ENCODE results near the gene DNMT1.

DNMT1 gene

DNA sequence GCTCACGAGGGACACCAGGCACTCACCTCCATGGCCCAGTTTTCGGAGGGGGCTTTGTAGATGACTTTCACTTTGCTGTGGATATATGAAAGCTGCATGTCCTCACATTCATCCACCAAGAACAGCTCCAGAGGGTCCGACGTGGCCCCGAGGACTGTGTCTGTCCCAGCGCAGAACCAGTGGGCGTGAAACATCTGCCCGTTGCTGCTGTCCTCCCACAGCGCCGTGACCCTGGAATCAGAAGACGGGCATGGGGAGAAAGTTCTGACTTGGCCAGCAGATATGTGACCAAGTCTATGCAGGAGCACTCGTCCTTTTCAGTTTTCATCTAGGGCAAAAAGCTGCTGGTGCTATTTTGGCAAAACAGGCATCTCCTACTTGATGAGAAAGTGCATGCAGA, 45.3 kb downstream of the DNMT1 start:
- TF ChIP-seq CEBPB (IDR thresholded peaks at IDR 0.05) = no peak
- no peak for TF ChIP-seq RAD21 (IDR thresholded peaks at IDR 0.05; ENCODE audit: low read depth)
- TF ChIP-seq, protein P1, sequence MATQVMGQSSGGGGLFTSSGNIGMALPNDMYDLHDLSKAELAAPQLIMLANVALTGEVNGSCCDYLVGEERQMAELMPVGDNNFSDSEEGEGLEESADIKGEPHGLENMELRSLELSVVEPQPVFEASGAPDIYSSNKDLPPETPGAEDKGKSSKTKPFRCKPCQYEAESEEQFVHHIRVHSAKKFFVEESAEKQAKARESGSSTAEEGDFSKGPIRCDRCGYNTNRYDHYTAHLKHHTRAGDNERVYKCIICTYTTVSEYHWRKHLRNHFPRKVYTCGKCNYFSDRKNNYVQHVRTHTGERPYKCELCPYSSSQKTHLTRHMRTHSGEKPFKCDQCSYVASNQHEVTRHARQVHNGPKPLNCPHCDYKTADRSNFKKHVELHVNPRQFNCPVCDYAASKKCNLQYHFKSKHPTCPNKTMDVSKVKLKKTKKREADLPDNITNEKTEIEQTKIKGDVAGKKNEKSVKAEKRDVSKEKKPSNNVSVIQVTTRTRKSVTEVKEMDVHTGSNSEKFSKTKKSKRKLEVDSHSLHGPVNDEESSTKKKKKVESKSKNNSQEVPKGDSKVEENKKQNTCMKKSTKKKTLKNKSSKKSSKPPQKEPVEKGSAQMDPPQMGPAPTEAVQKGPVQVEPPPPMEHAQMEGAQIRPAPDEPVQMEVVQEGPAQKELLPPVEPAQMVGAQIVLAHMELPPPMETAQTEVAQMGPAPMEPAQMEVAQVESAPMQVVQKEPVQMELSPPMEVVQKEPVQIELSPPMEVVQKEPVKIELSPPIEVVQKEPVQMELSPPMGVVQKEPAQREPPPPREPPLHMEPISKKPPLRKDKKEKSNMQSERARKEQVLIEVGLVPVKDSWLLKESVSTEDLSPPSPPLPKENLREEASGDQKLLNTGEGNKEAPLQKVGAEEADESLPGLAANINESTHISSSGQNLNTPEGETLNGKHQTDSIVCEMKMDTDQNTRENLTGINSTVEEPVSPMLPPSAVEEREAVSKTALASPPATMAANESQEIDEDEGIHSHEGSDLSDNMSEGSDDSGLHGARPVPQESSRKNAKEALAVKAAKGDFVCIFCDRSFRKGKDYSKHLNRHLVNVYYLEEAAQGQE (IDR thresholded peaks at IDR 0.05; ENCODE audit: low read depth) = no peak
- TF ChIP-seq, protein P2, sequence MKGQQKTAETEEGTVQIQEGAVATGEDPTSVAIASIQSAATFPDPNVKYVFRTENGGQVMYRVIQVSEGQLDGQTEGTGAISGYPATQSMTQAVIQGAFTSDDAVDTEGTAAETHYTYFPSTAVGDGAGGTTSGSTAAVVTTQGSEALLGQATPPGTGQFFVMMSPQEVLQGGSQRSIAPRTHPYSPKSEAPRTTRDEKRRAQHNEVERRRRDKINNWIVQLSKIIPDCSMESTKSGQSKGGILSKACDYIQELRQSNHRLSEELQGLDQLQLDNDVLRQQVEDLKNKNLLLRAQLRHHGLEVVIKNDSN (IDR thresholded peaks at IDR 0.05) = no peak
- TF ChIP-seq FOXM1 (IDR thresholded peaks at IDR 0.05; ENCODE audit: borderline replicate concordance, low read depth) = no peak

DNA sequence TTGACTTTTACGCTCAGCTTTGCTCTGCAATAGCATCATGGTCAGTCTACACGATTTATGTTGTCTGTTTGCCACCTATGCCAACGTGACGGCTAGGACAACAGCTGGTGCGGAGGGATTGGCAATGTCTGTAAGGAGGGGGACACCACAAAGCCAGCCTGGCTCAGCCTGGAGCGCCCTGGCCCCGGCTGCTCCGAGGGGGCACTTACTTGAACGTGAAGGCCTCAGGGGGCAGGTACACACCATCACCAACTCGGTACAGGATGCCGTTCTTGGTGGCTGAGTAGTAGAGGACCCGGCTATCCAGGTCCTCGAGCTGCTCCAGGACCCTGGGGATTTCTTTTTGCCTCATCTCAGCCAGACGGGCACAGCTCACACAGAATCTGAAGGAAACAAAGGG, 48.6 kb downstream of the DNMT1 start:
- TF ChIP-seq TAF1 (IDR thresholded peaks at IDR 0.05; ENCODE audit: low read depth) (no peak), CEBPB (IDR thresholded peaks at IDR 0.05) (no peak), CREB1 (IDR thresholded peaks at IDR 0.05; ENCODE audit: low read depth) (no peak), NFIC (IDR thresholded peaks at IDR 0.05) (no peak), TCF12 (IDR thresholded peaks at IDR 0.05; ENCODE audit: low read depth) (no peak), YY1 (IDR thresholded peaks at IDR 0.05; ENCODE audit: low read depth) (no peak), RAD21 (IDR thresholded peaks at IDR 0.05; ENCODE audit: low read depth) (no peak), ZBTB7A (IDR thresholded peaks at IDR 0.05; ENCODE audit: low read depth) (no peak), EP300 (IDR thresholded peaks at IDR 0.05; ENCODE audit: borderline replicate concordance) (no peak)
- TF ChIP-seq, protein P3, sequence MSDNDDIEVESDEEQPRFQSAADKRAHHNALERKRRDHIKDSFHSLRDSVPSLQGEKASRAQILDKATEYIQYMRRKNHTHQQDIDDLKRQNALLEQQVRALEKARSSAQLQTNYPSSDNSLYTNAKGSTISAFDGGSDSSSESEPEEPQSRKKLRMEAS (IDR thresholded peaks at IDR 0.05) = no peak
- TF ChIP-seq, protein P1 (IDR thresholded peaks at IDR 0.05; ENCODE audit: low read depth) = no peak

DNA sequence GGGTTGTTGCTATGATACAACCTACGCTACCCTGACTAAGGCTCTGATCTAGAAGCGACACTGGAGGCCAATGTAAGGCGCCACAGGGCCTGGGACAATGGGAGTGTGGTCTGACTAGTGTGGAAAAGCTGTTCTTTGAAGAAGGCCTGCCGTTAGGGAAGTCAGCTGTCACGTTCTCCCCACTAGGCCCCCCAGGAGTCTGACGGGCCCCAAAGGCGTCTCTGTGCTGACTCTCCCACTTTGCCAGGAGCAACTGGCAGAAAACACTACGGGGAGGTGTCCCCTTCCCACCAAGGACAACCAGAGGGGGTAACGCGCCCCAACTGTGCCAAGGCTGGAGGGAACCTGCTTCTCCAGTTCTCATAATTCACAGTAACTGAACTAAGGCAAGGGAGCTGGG, 49.7 kb downstream of the DNMT1 start:
- no peak for TF ChIP-seq TEAD4 (IDR thresholded peaks at IDR 0.05)
- TF ChIP-seq, protein P1 (IDR thresholded peaks at IDR 0.05; ENCODE audit: low read depth) = no peak
- no peak for TF ChIP-seq CREB1 (IDR thresholded peaks at IDR 0.05; ENCODE audit: low read depth)
- no peak for TF ChIP-seq TAF1 (IDR thresholded peaks at IDR 0.05; ENCODE audit: low read depth)
- no peak for TF ChIP-seq FOXM1 (IDR thresholded peaks at IDR 0.05; ENCODE audit: borderline replicate concordance, low read depth)
- TF ChIP-seq NFIC (IDR thresholded peaks at IDR 0.05) = no peak
- no peak for TF ChIP-seq RAD21 (IDR thresholded peaks at IDR 0.05; ENCODE audit: low read depth)
- no peak for TF ChIP-seq ZBTB7A (IDR thresholded peaks at IDR 0.05; ENCODE audit: low read depth)
- no peak for TF ChIP-seq EP300 (IDR thresholded peaks at IDR 0.05; ENCODE audit: borderline replicate concordance)
- TF ChIP-seq EGR1 (IDR thresholded peaks at IDR 0.05) = no peak
- no peak for TF ChIP-seq YY1 (IDR thresholded peaks at IDR 0.05; ENCODE audit: low read depth)
- TF ChIP-seq CEBPB (IDR thresholded peaks at IDR 0.05) = no peak
- no peak for TF ChIP-seq TCF12 (IDR thresholded peaks at IDR 0.05; ENCODE audit: low read depth)
- TF ChIP-seq, protein P2 (IDR thresholded peaks at IDR 0.05) = no peak
- TF ChIP-seq, protein P3 (IDR thresholded peaks at IDR 0.05) = no peak

DNA sequence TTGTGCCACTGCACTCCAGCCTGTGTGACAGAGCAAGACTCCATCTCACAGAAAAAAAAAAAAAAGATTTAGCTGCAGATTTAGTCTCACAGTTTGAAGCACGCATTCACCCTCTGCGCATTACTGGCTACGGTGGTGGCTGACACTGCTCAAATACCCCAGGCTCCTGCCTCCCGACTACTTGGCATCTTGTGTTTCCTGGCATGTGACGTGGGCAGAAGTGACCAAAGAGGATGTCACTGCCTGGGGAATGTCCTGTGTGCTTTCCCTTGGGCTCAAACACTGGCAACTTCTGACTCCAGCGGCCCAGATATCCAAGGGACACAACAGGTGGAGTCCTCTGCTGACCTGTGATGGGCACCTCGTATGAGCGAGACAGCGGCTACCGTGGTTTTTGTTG, 50.4 kb downstream of the DNMT1 start:
- TF ChIP-seq NFIC (IDR thresholded peaks at IDR 0.05) (no peak), EGR1 (IDR thresholded peaks at IDR 0.05) (no peak), ZBTB7A (IDR thresholded peaks at IDR 0.05; ENCODE audit: low read depth) (no peak), TCF12 (IDR thresholded peaks at IDR 0.05; ENCODE audit: low read depth) (no peak), YY1 (IDR thresholded peaks at IDR 0.05; ENCODE audit: low read depth) (no peak), RAD21 (IDR thresholded peaks at IDR 0.05; ENCODE audit: low read depth) (no peak), CEBPB (IDR thresholded peaks at IDR 0.05) (no peak), FOXM1 (IDR thresholded peaks at IDR 0.05; ENCODE audit: borderline replicate concordance, low read depth) (no peak), EP300 (IDR thresholded peaks at IDR 0.05; ENCODE audit: borderline replicate concordance) (no peak), CREB1 (IDR thresholded peaks at IDR 0.05; ENCODE audit: low read depth) (no peak), TAF1 (IDR thresholded peaks at IDR 0.05; ENCODE audit: low read depth) (no peak)
- TF ChIP-seq, protein P1 (IDR thresholded peaks at IDR 0.05; ENCODE audit: low read depth) = no peak
- TF ChIP-seq, protein P2 (IDR thresholded peaks at IDR 0.05) = no peak
- TF ChIP-seq, protein P3 (IDR thresholded peaks at IDR 0.05) = no peak

Measured in Ishikawa (cell line).